DOHH2 (cell line): ENCODE data around the gene PLAAT1.

Experiments used
- H3F3A ChIP-seq: fragments of 200-600 bp; sonication (generic), shearing (Covaris generic); 2 replicates; pipeline ENCODE4 v1.6.0; 2016; ENCODE audit warnings: antibody characterized with exemption, mild to moderate bottlenecking; ENCODE audit not compliant: control insufficient read depth, insufficient read depth
- H3K27ac ChIP-seq: fragments of 200-600 bp; sonication (generic); 2 replicates; pipeline ENCODE4 v1.5.1; 2014; ENCODE audit warnings: low read depth, mild to moderate bottlenecking, low read length, moderate library complexity
- H3K27me3 ChIP-seq: fragments of 200-600 bp; sonication (generic); 2 replicates; pipeline ENCODE4 v1.6.1; 2014; ENCODE audit warnings: mild to moderate bottlenecking, low read length, mixed read lengths; ENCODE audit not compliant: control insufficient read depth
- H3K36me3 ChIP-seq: fragments of 200-600 bp; sonication (generic); 2 replicates; pipeline ENCODE4 v1.6.1; 2014; ENCODE audit warnings: mild to moderate bottlenecking, low read length, moderate library complexity, mixed read lengths; ENCODE audit not compliant: control insufficient read depth
- H3K4me1 ChIP-seq: fragments of 200-600 bp; sonication (generic); 2 replicates; pipeline ENCODE4 v1.6.1; 2014; ENCODE audit warnings: mild to moderate bottlenecking, low read length, mixed read lengths; ENCODE audit not compliant: control insufficient read depth
- H3K4me2 ChIP-seq: fragments of 200-600 bp; sonication (generic); 2 replicates; pipeline ENCODE4 v1.6.0; 2014; ENCODE audit warnings: mild to moderate bottlenecking, low read length, moderate library complexity
- H3K4me3 ChIP-seq: fragments of 200-600 bp; sonication (generic); 2 replicates; pipeline ENCODE4 v1.5.1; 2014; ENCODE audit warnings: mild to moderate bottlenecking, low read length, mixed read lengths
- H3K79me2 ChIP-seq: fragments of 200-600 bp; sonication (generic); 2 replicates; pipeline ENCODE4 v1.6.1; 2014; ENCODE audit warnings: mild to moderate bottlenecking, low read length, mixed read lengths; ENCODE audit not compliant: control insufficient read depth
- H3K9me2 ChIP-seq: fragments of 200-600 bp; sonication (generic); replicated peaks from 2 replicates; pipeline ENCODE4 v1.6.1; 2014; ENCODE audit warnings: mild to moderate bottlenecking, low read length, mixed read lengths; ENCODE audit not compliant: control insufficient read depth
- H3K9me3 ChIP-seq: fragments of 200-600 bp; sonication (generic); 2 replicates; pipeline ENCODE4 v1.6.1; 2014; ENCODE audit warnings: antibody characterized with exemption, low read length, mixed read lengths; ENCODE audit not compliant: control insufficient read depth, insufficient read depth
- H4K20me1 ChIP-seq: fragments of 200-600 bp; sonication (generic); 2 replicates; pipeline ENCODE4 v1.6.0; 2014; ENCODE audit warnings: low read depth, mild to moderate bottlenecking, antibody characterized with exemption, low read length, moderate library complexity; ENCODE audit not compliant: control insufficient read depth, insufficient read depth
- EZH2phosphoT487 ChIP-seq: fragments of 200-600 bp; sonication (generic); IDR thresholded peaks from 2 replicates; pipeline ENCODE4 v1.6.1; 2017; ENCODE audit warnings: borderline replicate concordance, mild to moderate bottlenecking, antibody characterized with exemption, low read length, moderate library complexity, mixed read lengths
- TF ChIP-seq, protein P1 (sequence below): fragments of 200-600 bp; sonication (generic); IDR thresholded peaks from one replicate; pipeline ENCODE4 v1.5.1; 2014; ENCODE audit warnings: antibody characterized with exemption, mild to moderate bottlenecking, low read depth, low read length; ENCODE audit not compliant: poor library complexity, severe bottlenecking

Gene PLAAT1

DNA sequence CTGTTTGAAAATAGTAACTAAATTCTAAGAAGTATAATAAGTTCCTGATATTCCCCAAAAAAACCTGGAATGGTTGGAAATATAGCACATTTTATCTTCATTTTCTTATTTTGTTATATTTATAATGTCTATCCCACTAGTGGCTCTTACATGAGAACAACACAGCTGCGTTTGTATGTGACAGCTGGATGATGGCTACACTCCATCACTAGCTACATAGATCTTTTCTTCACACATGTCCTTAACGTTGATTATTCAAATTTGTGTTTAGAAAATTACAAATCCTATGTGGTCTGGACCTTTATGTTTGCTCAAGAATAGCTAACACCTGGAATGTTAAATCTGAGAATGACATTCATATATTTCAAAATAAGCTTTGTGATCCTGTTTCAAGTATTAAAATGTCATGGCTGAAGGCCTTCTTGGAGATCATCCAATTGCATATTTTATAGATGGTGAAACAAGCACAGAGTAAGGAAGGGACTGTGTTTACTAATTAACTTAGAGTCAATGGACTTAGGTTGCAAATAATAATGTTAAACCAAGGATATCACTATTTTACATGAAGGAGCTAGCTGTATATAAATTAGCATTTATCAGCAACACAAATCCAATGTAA, 76.8 kb downstream of the PLAAT1 start:
- no peak overlapping the region for H3K27ac ChIP-seq
- no peak overlapping the region for H3K4me3 ChIP-seq
- H3K4me1 ChIP-seq, result no peaks in the 10 kb centered on the region
- no peaks in the 10 kb centered on the region for H3K9me2 ChIP-seq
- H3K27me3 ChIP-seq, result no peaks in the 10 kb centered on the region
- H3F3A ChIP-seq, result no peaks in the 10 kb centered on the region
- H3K9me3 ChIP-seq, result no peaks in the 10 kb centered on the region
- no peak overlapping the region for H3K4me2 ChIP-seq
- TF ChIP-seq EZH2phosphoT487, result no peak
- TF ChIP-seq, protein P1, sequence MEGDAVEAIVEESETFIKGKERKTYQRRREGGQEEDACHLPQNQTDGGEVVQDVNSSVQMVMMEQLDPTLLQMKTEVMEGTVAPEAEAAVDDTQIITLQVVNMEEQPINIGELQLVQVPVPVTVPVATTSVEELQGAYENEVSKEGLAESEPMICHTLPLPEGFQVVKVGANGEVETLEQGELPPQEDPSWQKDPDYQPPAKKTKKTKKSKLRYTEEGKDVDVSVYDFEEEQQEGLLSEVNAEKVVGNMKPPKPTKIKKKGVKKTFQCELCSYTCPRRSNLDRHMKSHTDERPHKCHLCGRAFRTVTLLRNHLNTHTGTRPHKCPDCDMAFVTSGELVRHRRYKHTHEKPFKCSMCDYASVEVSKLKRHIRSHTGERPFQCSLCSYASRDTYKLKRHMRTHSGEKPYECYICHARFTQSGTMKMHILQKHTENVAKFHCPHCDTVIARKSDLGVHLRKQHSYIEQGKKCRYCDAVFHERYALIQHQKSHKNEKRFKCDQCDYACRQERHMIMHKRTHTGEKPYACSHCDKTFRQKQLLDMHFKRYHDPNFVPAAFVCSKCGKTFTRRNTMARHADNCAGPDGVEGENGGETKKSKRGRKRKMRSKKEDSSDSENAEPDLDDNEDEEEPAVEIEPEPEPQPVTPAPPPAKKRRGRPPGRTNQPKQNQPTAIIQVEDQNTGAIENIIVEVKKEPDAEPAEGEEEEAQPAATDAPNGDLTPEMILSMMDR, result no peak
- no peaks in the 10 kb centered on the region for H3K79me2 ChIP-seq
- no peaks in the 10 kb centered on the region for H3K36me3 ChIP-seq
- no peaks in the 10 kb centered on the region for H4K20me1 ChIP-seq
